NCI-H2196 treated with DMSO at 0.1 percent for 48 hours (cell line): Measurements from ENCODE around the gene PIGP.
"Not testable (repeated sequence)": the region's sequence is repeated elsewhere in the genome, so short reads cannot be mapped to it uniquely, and the experiment has no call there.

Source experiments
- DNase-seq: peaks from one replicate; lab custom pipeline; 2025; ENCODE audit not compliant: unreplicated experiment; lab: John Stamatoyannopoulos, UW

Gene PIGP

DNA sequence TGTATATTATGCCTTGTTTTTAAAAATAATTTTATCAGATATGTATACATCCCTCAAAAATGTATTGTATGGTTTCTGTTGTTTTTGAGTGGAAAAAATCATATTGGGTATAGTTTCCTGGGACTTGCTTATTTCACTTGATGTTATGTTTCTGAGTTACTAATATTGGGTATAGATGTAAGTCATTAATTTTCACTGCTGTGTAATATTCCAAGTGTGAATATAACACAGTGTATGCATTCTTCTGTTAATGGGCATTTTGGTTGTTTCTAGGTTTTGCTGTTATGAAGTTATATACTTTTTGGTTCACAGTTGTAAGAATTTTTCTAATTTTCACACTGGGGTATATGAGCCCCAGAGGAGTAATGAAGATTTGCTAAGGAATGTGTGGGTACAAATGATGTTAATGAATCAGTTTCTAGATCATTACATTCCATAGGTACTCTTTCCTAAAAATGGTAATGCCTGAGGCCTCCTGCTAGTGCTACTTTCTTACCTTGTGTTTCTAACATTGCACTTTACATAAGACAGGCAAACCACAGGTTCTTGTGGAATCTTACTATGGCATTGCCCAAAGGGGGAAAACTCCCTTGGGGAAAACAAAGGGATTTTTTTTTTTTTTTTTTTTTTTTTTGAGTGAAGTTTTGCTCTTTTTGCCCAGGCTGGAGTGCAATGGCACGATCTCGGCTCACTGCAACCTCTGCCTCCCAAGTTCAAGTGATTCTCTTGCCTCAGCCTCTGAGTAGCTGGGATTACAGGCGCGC is 3.4 kb upstream of the PIGP start:
- DNase-seq: no peak

GRCh38 chr21:37075214-37075770 is 2.4 kb upstream of the PIGP start:
- DNase-seq: no peak

DNA sequence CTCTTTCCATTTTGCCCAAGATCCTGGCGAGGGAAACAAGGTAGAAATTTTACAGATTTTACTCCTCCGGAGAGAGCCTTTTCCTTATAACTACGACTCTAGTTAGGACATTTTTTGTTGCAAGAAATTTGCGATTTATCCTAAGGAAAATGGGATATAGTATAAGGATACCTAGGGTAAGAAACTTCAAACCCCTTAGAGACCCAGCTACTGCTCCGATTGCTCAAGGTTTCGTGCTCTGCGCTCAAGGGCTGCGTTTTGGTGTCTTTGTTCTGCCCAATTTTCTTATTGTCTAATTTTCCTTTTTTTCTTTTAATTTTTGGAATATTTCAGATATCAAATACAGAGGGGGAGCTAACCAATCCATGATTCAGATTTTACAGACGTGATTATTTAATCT is 1.7 kb upstream of the PIGP start:
- DNase-seq: no peak

DNA sequence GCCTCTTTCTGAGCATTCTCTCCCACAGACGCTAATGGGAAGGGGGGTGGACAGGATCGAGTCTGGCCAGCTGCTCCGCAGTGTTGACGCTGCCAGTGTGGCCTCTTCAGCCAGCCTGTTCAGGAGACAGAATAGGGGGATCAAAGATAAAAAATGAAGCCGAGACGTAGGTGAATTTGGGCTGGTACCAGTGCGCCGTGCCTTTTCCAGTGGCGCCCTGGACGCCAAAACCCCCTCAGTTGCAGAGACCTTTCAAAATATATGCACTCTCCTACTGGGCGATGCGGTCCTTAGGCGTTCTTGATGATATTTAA is 1.3 kb upstream of the PIGP start:
- no peak for DNase-seq

DNA sequence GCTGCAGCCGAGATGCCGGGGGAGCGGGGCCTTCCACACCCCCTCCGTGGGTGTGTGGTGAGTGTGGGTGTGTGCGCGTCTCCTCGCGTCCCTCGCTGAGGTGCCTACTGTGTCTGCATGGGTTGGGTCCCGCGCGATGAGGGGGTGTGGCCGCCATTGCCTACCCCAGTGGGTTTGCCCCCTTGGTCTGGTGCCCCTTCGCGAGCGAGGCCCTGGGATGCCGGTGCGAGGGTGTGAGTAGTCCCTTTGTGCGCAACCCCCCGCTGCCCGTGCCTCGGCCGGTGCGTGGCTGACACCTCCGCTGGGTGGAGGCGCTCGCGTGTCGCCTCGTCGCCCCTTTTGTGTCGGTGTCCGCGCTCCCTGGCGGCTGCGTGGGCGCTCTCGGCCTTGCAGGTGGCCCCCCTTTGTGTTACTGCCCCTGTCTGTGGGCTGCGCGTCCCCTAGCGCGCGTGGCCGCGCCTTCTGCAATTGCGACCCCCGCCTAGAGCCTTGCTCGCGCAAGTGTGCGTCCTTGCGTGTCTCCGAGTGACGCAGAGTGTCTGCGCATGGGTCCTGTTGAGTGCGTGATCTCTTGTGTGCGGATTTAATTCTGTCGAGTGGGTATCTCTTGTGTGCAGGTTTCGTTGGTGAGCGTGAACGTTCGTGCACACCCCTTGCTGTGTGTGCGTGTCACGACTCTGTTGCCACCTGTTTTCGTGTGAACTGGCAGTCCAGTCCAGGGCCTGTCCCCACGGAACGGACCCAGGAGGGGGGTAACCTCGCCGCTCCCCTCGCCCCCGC is 736 bp upstream of the PIGP start:
- DNase-seq: no peak

- DNase-seq: peak; percentile 66
Measured at GRCh38 chr21:37072274-37072987, 440 bp downstream of the PIGP start.

- no peak for DNase-seq
Measured at GRCh38 chr21:37071561-37072273, 1.2 kb downstream of the PIGP start.

GRCh38 chr21:37065561-37066177 is 7.2 kb downstream of the PIGP start:
- DNase-seq: no peak

DNA sequence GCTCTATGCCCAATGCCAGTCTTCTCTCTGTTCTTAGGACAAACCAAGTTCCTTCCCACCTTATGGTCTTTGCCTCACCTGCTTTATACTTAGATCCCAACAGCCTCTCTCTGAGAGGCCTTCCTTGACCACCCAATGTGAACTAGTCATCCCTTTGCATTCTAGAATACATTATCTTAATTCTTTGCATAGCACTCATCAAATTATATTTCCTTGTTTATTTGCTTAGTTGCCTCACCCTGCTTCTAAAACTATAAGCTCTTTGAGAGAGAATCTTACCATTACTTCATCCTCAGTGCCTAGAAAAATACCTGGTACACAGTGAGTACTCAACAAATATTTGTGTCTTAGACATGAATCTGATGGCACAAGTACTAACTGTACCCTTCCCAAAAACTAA is 8.0 kb downstream of the PIGP start:
- no peak for DNase-seq

- DNase-seq: no peak
Measured at GRCh38 chr21:37063433-37063832, 9.4 kb downstream of the PIGP start.

DNA sequence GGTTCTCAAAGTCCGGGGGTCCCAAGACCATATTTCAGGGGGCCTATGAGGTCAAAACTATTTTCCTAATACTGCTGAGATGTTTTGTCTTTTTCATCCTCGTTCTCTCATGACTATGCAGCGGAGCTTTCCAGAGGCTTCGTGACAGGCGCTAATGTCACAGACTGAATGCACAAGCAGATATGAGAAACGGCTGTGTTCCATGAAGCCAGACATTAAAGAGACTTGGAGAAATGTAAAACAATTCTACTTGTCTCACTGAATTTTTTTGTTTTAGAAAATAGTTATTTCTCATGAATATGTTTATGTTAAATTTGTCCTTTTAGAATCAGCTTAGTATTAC is 10.3 kb downstream of the PIGP start:
- no peak for DNase-seq

- DNase-seq: no peak
Measured at GRCh38 chr21:37061926-37062592, 10.8 kb downstream of the PIGP start.

- DNase-seq: peak; percentile 87
Measured at GRCh38 chr21:37060296-37060695, 12.6 kb downstream of the PIGP start.

DNA sequence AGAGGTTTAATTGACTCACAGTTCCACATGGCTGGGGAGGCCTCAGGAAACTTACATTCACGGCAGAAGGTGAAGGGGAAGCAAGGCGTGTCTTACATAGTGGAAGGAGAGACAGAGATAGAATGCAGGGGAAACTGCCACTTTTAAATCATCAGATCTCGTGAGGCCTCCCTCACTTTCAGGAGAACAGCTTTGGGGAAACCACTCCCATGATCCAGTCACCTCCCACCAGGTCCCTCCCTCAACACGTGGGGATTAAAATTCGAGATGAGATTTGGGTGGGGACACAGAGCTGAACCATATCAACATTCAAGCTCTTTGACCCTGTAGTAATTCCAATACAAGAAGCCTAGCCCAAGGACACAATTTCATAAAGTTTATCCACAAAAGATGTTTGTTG is 13.7 kb downstream of the PIGP start:
- DNase-seq: no peak

- DNase-seq: no peak
Measured at GRCh38 chr21:37058261-37058660, 14.6 kb downstream of the PIGP start.

DNA sequence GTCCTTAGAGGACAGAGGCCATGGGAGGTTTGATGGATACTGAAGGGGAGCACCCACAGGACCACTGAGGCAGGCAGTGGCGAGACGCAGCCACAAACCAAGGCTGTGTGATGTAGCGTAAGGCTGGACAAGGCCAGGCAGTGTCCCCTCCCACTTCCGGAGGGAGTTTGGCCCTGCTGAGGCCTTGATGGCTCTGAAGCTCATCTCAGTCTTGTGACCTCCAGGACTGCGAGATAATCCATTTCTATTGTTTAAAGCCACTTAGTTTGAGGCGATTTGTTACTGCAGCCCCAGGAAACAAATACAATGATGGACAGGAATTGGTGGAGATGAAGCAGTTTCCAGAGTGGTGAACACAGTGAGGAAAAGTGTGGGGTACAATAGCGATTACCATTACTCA is 15.3 kb downstream of the PIGP start:
- DNase-seq: no peak

GRCh38 chr21:37055271-37055855 is 17.5 kb downstream of the PIGP start:
- DNase-seq: no peak

DNA sequence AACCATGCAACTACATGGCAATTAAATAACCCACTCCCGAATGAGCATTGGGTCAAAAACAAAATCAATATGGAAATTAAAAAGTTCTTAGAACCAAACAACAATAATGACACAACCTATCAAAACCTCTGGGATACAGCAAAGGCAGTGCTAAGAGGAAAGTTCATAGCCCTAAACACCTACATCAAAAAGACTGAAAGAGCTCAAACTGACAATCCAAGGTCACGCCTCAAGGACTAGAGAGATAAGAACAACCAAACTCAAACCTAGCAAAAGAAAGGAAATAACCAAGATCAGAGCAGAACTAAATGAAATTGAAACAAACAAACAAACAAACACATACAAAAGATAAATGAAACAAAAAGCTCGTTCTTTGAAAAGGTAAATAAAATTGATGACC is 23.1 kb downstream of the PIGP start:
- DNase-seq: not testable (repeated sequence)

DNA sequence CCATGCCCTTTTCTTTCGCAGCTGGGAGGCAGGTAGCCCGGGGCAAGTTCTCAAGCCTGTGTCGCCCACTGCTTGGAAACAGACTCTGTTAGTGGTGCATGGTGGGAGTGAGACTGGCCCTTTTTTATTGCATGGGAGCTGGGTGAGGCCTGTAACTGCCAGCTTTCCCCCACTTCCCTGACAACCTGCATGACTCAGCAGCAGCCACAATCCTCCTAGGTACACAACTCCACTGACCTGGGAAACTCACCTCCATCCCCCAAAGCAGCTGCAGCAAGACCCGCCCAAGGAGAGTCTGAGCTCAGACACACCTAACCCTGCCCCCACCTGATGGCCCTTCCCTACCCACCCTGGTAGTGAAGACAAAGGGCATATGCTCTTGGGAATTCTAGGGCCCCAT is 25.8 kb downstream of the PIGP start:
- no peak for DNase-seq

- DNase-seq: no peak
Measured at GRCh38 chr21:37045556-37045955, 27.3 kb downstream of the PIGP start.
